Suprapubic skin (tissue), 4 donors: ENCODE data around the gene PLCXD3. TPM values are rescaled to one million over a fixed set of nuclear protein-coding genes. Genes with fewer than 3 reads are reported as not detected.

Experiments used
- DNase-seq, 2 donors: peaks; one replicate each; pipeline ENCODE4 v3.0.0-alpha.2; 2019; ENCODE audit warnings: low spot score in 2 of 2
- H3K27ac ChIP-seq: fragments of 200-600 bp; sonication (generic); one replicate; pipeline ENCODE4 v1.5.1; 2019
- H3K27me3 ChIP-seq: fragments of 200-600 bp; sonication (generic); one replicate; pipeline ENCODE4 v1.5.1; 2019
- H3K36me3 ChIP-seq: fragments of 200-600 bp; sonication (generic); one replicate; pipeline ENCODE4 v1.5.1; 2019
- H3K4me1 ChIP-seq: fragments of 200-600 bp; sonication (generic); one replicate; pipeline ENCODE4 v1.5.1; 2019
- H3K4me3 ChIP-seq: fragments of 200-600 bp; sonication (generic); one replicate; pipeline ENCODE4 v1.5.1; 2019; ENCODE audit warnings: mild to moderate bottlenecking
- H3K9me3 ChIP-seq: fragments of 200-600 bp; sonication (generic); one replicate; pipeline ENCODE4 v1.5.1; 2019
- CTCF ChIP-seq, 2 donors: fragments of 200-600 bp in 1 of 2; fragments of 450-650 bp in 1 of 2; sonication (generic) in 1 of 2; IDR thresholded peaks; one replicate each; pipeline ENCODE4 v1.5.1; 2016 to 2019; ENCODE audit warnings: antibody characterized with exemption in 2 of 2, mild to moderate bottlenecking in 1 of 2, moderate library complexity in 1 of 2
- EP300 ChIP-seq: sonication (generic); formaldehyde crosslinking; IDR thresholded peaks from one replicate; pipeline ENCODE4 v1.6.1; 2017; ENCODE audit warnings: antibody characterized with exemption
- POLR2A ChIP-seq, 2 donors: fragments of 450-650 bp; IDR thresholded peaks; one replicate each; pipeline ENCODE4 v1.6.1; 2017; ENCODE audit warnings: antibody characterized with exemption in 2 of 2, mild to moderate bottlenecking in 2 of 2, moderate library complexity in 2 of 2
- POLR2AphosphoS5 ChIP-seq, 3 donors: sonication (generic); formaldehyde crosslinking; IDR thresholded peaks; one replicate each; pipeline ENCODE4 v1.6.1; 2017; ENCODE audit warnings: antibody characterized with exemption in 3 of 3
- WGBS: methylation state at CpG from one replicate; pipeline ENCODE4 v1.1.5; 2018; 5-methylcytosine and 5-hydroxymethylcytosine counted together
- total RNA-seq, 4 donors: library from RNA; depleted of rRNA; stranded (reverse); fragments of >200 nt; gene quantifications; one replicate each; pipeline ENCODE4 v1.1.0, GENCODE V29; 2016

PLCXD3 gene
- total RNA-seq, 4 donors from 2014 or later: 0.15 to 1.6 (median 0.61) TPM

GRCh38 chr5:41420492-41421067, 89.8 kb downstream of the PLCXD3 start:
- Histone ChIP-seq H3K36me3 (no peaks in the 10 kb centered on the region), H3K27ac (no peak overlapping the region), H3K4me1 (no peaks in the 10 kb centered on the region), H3K9me3 (no peaks in the 10 kb centered on the region), H3K4me3 (no peak overlapping the region), H3K27me3 (no peaks in the 10 kb centered on the region)
- 83% methylated on average over 3 of the region's 3 CpGs for WGBS
- no peak for TF ChIP-seq EP300
- no peak for TF ChIP-seq CTCF (IDR thresholded peaks at IDR 0.05)
- TF ChIP-seq POLR2AphosphoS5 (IDR thresholded peaks at IDR 0.05): no peak
- TF ChIP-seq POLR2A (IDR thresholded peaks at IDR 0.05): no peak
- no peak for DNase-seq

- H3K9me3 ChIP-seq: no peaks in the 10 kb centered on the region
- 54% methylated on average over 2 of the region's 2 CpGs for WGBS
- no peaks in the 10 kb centered on the region for H3K4me1 ChIP-seq
- TF ChIP-seq EP300 (no peak), POLR2A (IDR thresholded peaks at IDR 0.05) (no peak), POLR2AphosphoS5 (IDR thresholded peaks at IDR 0.05) (no peak), CTCF (IDR thresholded peaks at IDR 0.05) (no peak)
- no peak for DNase-seq
- no peak overlapping the region for H3K27ac ChIP-seq
- no peaks in the 10 kb centered on the region for H3K27me3 ChIP-seq
- no peaks in the 10 kb centered on the region for H3K36me3 ChIP-seq
- no peak overlapping the region for H3K4me3 ChIP-seq
Measured at GRCh38 chr5:41418220-41419031, 92.0 kb downstream of the PLCXD3 start.

- no peak overlapping the region for H3K27ac ChIP-seq
- no peak for DNase-seq
- TF ChIP-seq CTCF (IDR thresholded peaks at IDR 0.05) (no peak), POLR2A (IDR thresholded peaks at IDR 0.05) (no peak), POLR2AphosphoS5 (IDR thresholded peaks at IDR 0.05) (no peak), EP300 (no peak)
- H3K9me3 ChIP-seq: no peaks in the 10 kb centered on the region
- no peak overlapping the region for H3K4me3 ChIP-seq
- H3K27me3 ChIP-seq: no peaks in the 10 kb centered on the region
- no peaks in the 10 kb centered on the region for H3K4me1 ChIP-seq
- WGBS: 56% methylated on average over 1 of the region's 1 CpG
- H3K36me3 ChIP-seq: no peaks in the 10 kb centered on the region
Measured at GRCh38 chr5:41416336-41416735, 94.1 kb downstream of the PLCXD3 start.

GRCh38 chr5:41415242-41415641, 95.2 kb downstream of the PLCXD3 start:
- H3K9me3 ChIP-seq: no peaks in the 10 kb centered on the region
- no peak overlapping the region for H3K4me3 ChIP-seq
- WGBS: 70% methylated on average over 1 of the region's 1 CpG
- H3K27ac ChIP-seq: no peak overlapping the region
- H3K4me1 ChIP-seq: no peaks in the 10 kb centered on the region
- H3K36me3 ChIP-seq: no peaks in the 10 kb centered on the region
- TF ChIP-seq EP300 (no peak), CTCF (IDR thresholded peaks at IDR 0.05) (no peak), POLR2AphosphoS5 (IDR thresholded peaks at IDR 0.05) (no peak), POLR2A (IDR thresholded peaks at IDR 0.05) (no peak)
- no peak for DNase-seq
- no peaks in the 10 kb centered on the region for H3K27me3 ChIP-seq

- Histone ChIP-seq H3K27ac (no peak overlapping the region), H3K9me3 (no peaks in the 10 kb centered on the region), H3K4me1 (no peaks in the 10 kb centered on the region), H3K27me3 (no peaks in the 10 kb centered on the region), H3K4me3 (no peak overlapping the region), H3K36me3 (no peaks in the 10 kb centered on the region)
- DNase-seq: no peak
- 81% methylated on average over 2 of the region's 2 CpGs for WGBS
- no peak for TF ChIP-seq EP300
- no peak for TF ChIP-seq POLR2AphosphoS5 (IDR thresholded peaks at IDR 0.05)
- no peak for TF ChIP-seq POLR2A (IDR thresholded peaks at IDR 0.05)
- no peak for TF ChIP-seq CTCF (IDR thresholded peaks at IDR 0.05)
Measured at GRCh38 chr5:41414598-41414997, 95.8 kb downstream of the PLCXD3 start.
